H1 (cell line): ENCODE data around the gene IRF2BP2. TPM values are rescaled to one million over a fixed set of nuclear protein-coding genes. Genes with fewer than 3 reads are reported as not detected.

Source experiments
- CTCF ChIA-PET: fragments of 300-600 bp; sonication (Branson Sonifier 250); formaldehyde crosslinking; loops from one replicate; lab custom pipeline; 2021; ENCODE audit not compliant: partially characterized antibody; lab: Charles Lee
- POLR2A ChIA-PET: fragments of 300-600 bp; sonication (Branson Sonifier 250); formaldehyde crosslinking; loops from one replicate; lab custom pipeline; 2021; ENCODE audit warnings: inconsistent platforms; ENCODE audit not compliant: partially characterized antibody; lab: Charles Lee
- DNase-seq, 2 experiments: peaks; one replicate each; pipeline versions ENCODE4 v3.0.0 to v3.0.0-alpha.2; 2010 to 2022; ENCODE audit warnings: low spot score in 2 of 2, low read depth in 1 of 2, mixed read lengths in 1 of 2
- FAIRE-seq: peaks from 2 replicates; lab custom pipeline; 2011; peaks lifted over from hg19 to GRCh38; lab: Jason Lieb, UNC
- H2AFZ ChIP-seq: 2 replicates; pipeline ENCODE4 v1.8.1; 2012; ENCODE audit warnings: low read length, inconsistent platforms
- H2AK5ac ChIP-seq: 2 replicates; pipeline ENCODE4 v1.6.1; 2013; ENCODE audit warnings: low read depth, low read length
- H2BK120ac ChIP-seq: replicated peaks from 2 replicates; pipeline ENCODE3; 2013; ENCODE audit warnings: low read depth, low read length, inconsistent platforms
- H2BK12ac ChIP-seq: 2 replicates; pipeline ENCODE4 v1.6.1; 2013; ENCODE audit warnings: low read depth, low read length
- H2BK15ac ChIP-seq: 2 replicates; pipeline ENCODE4 v1.6.1; 2013; ENCODE audit warnings: low read length
- H2BK20ac ChIP-seq: 2 replicates; pipeline ENCODE4 v1.6.1; 2013; ENCODE audit warnings: low read length
- H2BK5ac ChIP-seq: 2 replicates; pipeline ENCODE4 v1.6.1; 2013; ENCODE audit warnings: low read depth, low read length
- H3K14ac ChIP-seq: 2 replicates; pipeline ENCODE4 v1.6.1; 2013; ENCODE audit warnings: inconsistent platforms; ENCODE audit not compliant: insufficient read length
- H3K18ac ChIP-seq: 2 replicates; pipeline ENCODE4 v1.6.1; 2013; ENCODE audit warnings: low read length; ENCODE audit errors: extremely low read depth
- H3K23ac ChIP-seq: 2 replicates; pipeline ENCODE4 v1.6.1; 2013; ENCODE audit warnings: inconsistent platforms; ENCODE audit not compliant: insufficient read length
- H3K23me2 ChIP-seq: 2 replicates; pipeline ENCODE4 v1.6.1; 2013; ENCODE audit warnings: low read depth, low read length
- H3K27ac ChIP-seq: 2 replicates; pipeline ENCODE4 v1.6.1; 2011; ENCODE audit warnings: low read depth, low read length, inconsistent platforms
- H3K27me3 ChIP-seq, 4 experiments: replicated peaks in 1 of 4; 1 replicate in 1 of 4; 2 replicates in 3 of 4; pipeline versions ENCODE4 v1.6.1 to v1.8.1; 2011 to 2013; ENCODE audit warnings: low read length in 3 of 4, mild to moderate bottlenecking in 3 of 4, inconsistent platforms in 2 of 4, mixed read lengths in 2 of 4, moderate library complexity in 1 of 4; ENCODE audit not compliant: control insufficient read depth in 3 of 4, insufficient read depth in 3 of 4; ENCODE audit errors: extremely low read depth in 1 of 4
- H3K36me3 ChIP-seq, 4 experiments: 2 replicates each; pipeline versions ENCODE4 v1.6.1 to v1.8.1; 2011 to 2013; ENCODE audit warnings: mild to moderate bottlenecking in 4 of 4, low read length in 3 of 4, moderate library complexity in 2 of 4, control low read depth in 1 of 4, inconsistent platforms in 1 of 4; ENCODE audit not compliant: insufficient read depth in 4 of 4, control insufficient read depth in 2 of 4
- H3K4ac ChIP-seq: replicated peaks from 2 replicates; pipeline ENCODE3; 2013; ENCODE audit warnings: low read length, low read depth, mixed read lengths, inconsistent platforms; ENCODE audit not compliant: insufficient read length
- H3K4me1 ChIP-seq, 4 experiments: replicated peaks in 1 of 4; 1 replicate in 1 of 4; 2 replicates in 3 of 4; pipeline versions ENCODE4 v1.6.1 to v1.8.1; 2011 to 2013; ENCODE audit warnings: low read length in 3 of 4, inconsistent platforms in 2 of 4, mixed read lengths in 1 of 4; ENCODE audit not compliant: insufficient read depth in 4 of 4, control insufficient read depth in 3 of 4
- H3K4me2 ChIP-seq, 2 experiments: 2 replicates each; pipeline versions ENCODE4 v1.6.1 to v1.8.1; 2011 to 2013; ENCODE audit warnings: low read depth in 2 of 2, low read length in 2 of 2, control low read depth in 1 of 2, inconsistent platforms in 1 of 2, mild to moderate bottlenecking in 1 of 2; ENCODE audit not compliant: insufficient read depth in 1 of 2
- H3K4me3 ChIP-seq, 4 experiments: fragments of 200-600, 300-600 bp in 1 of 4; sonication (generic), shearing (Covaris generic), sonication (Bioruptor Twin) in 1 of 4; 2 replicates each; pipeline versions ENCODE4 v1.5.1 to v1.8.1; 2011 to 2016; ENCODE audit warnings: low read length in 4 of 4, low read depth in 3 of 4, control low read depth in 2 of 4, inconsistent platforms in 2 of 4, mild to moderate bottlenecking in 2 of 4, mixed read lengths in 1 of 4, moderate library complexity in 1 of 4; ENCODE audit not compliant: insufficient read depth in 2 of 4; ENCODE audit errors: extremely low read depth in 1 of 4
- H3K56ac ChIP-seq: replicated peaks from 2 replicates; pipeline ENCODE3; 2013; ENCODE audit warnings: low read depth, mild to moderate bottlenecking, mixed read lengths, low read length, inconsistent platforms; ENCODE audit not compliant: insufficient read length
- H3K79me1 ChIP-seq: 2 replicates; pipeline ENCODE4 v1.6.1; 2013; ENCODE audit warnings: low read depth, low read length, control low read depth
- H3K79me2 ChIP-seq, 2 experiments: 2 replicates each; pipeline versions ENCODE4 v1.6.1 to v1.8.1; 2012 to 2013; ENCODE audit warnings: low read length in 2 of 2, mild to moderate bottlenecking in 2 of 2, inconsistent platforms in 1 of 2; ENCODE audit not compliant: insufficient read depth in 2 of 2, control insufficient read depth in 1 of 2
- H3K9ac ChIP-seq, 4 experiments: replicated peaks in 1 of 4; 1 replicate in 1 of 4; 2 replicates in 3 of 4; pipeline versions ENCODE4 v1.6.1 to v1.8.1; 2011 to 2013; ENCODE audit warnings: low read depth in 3 of 4, low read length in 3 of 4, control low read depth in 2 of 4, mild to moderate bottlenecking in 2 of 4, moderate library complexity in 2 of 4, inconsistent platforms in 1 of 4; ENCODE audit errors: extremely low read depth in 1 of 4
- H3K9me3 ChIP-seq, 2 experiments: 2 replicates each; pipeline versions ENCODE4 v1.6.1 to v1.8.1; 2012 to 2013; ENCODE audit warnings: mild to moderate bottlenecking in 2 of 2, moderate library complexity in 2 of 2, control low read depth in 1 of 2, inconsistent platforms in 1 of 2, low read depth in 1 of 2, low read length in 1 of 2, mixed read lengths in 1 of 2; ENCODE audit not compliant: insufficient read depth in 2 of 2
- H4K20me1 ChIP-seq, 2 experiments: replicated peaks in 1 of 2; 2 replicates each; pipeline versions ENCODE3 to v1.8.1; 2011 to 2013; ENCODE audit warnings: inconsistent platforms in 2 of 2, low read length in 2 of 2, mild to moderate bottlenecking in 1 of 2; ENCODE audit not compliant: insufficient read depth in 2 of 2, control insufficient read depth in 1 of 2
- H4K5ac ChIP-seq: 2 replicates; pipeline ENCODE4 v1.6.1; 2013; ENCODE audit warnings: low read length, low read depth, mixed read lengths, inconsistent platforms; ENCODE audit not compliant: insufficient read length
- H4K8ac ChIP-seq: 2 replicates; pipeline ENCODE4 v1.8.0; 2013; ENCODE audit warnings: mild to moderate bottlenecking, moderate library complexity, low read length, inconsistent platforms; ENCODE audit not compliant: insufficient read depth; ENCODE audit errors: extremely low read depth
- H4K91ac ChIP-seq: replicated peaks from 2 replicates; pipeline ENCODE3; 2013; ENCODE audit warnings: low read length, mixed read lengths, inconsistent platforms; ENCODE audit not compliant: insufficient read length
- CHD1 ChIP-seq: IDR thresholded peaks from 2 replicates; pipeline ENCODE4 v1.6.1; 2012; ENCODE audit warnings: low read depth, low read length, improper control_type of control experiment
- WGBS, 2 experiments: shearing (Covaris generic) in 1 of 2; methylation state at CpG; one replicate each; pipeline versions ENCODE4 v1.1.6 to v1.1.7; 2013 to 2015; ENCODE audit warnings: low lambda C conversion rate in 2 of 2, mixed read lengths in 2 of 2, inconsistent platforms in 1 of 2, low coverage in 1 of 2, missing lambda C conversion rate in 1 of 2; ENCODE audit not compliant: insufficient replicate concordance in 2 of 2, insufficient coverage in 1 of 2, insufficient read length in 1 of 2; ENCODE audit errors: extremely low coverage in 1 of 2, missing lambda C conversion rate in 1 of 2; 5-methylcytosine and 5-hydroxymethylcytosine counted together
- polyA plus RNA-seq, 7 experiments: library from polyadenylated mRNA; depleted of rRNA in 3 of 7; stranded (reverse) in 5 of 7; unstranded in 2 of 7; fragments of >200 nt in 5 of 7; fragments of 200-250 nt in 2 of 7; gene quantifications; 1 replicate in 5 of 7; 2 replicates in 1 of 7; 4 replicates in 1 of 7; pipeline versions ENCODE4 v1.2.1 to v1.2.3, GENCODE V29; 2011 to 2013; ENCODE audit warnings: missing spikeins in 2 of 7, mixed read lengths in 2 of 7
- total RNA-seq: library from RNA; stranded (reverse); fragmentation: NEBNext Ultra II Directional; extraction: Animal tissue kit (Norgen Biotek cat#: 25700); gene quantifications from 2 replicates; pipeline ENCODE4 v1.2.1, GENCODE V29; 2021

IRF2BP2 gene
- total and polyA plus RNA-seq, 2 of the 8 experiments (the other 6 are each of a cell fraction or from before 2014, with no cell fraction given), result 24.9 to 67.5 TPM

GRCh38 chr1:234605399-234605982 is 4.5 kb downstream of the IRF2BP2 start:
- Histone ChIP-seq H4K20me1 (peaks cover 18 to 32% of the 10 kb centered on the region in 2 experiments), H3K4me1 (peaks cover 10 to 26% (median 19%) of the 10 kb centered on the region in 4 experiments)

More at GRCh38 chr1:234605399-234605982, 4.5 kb downstream of the IRF2BP2 start:
- POLR2A ChIA-PET, result no interaction called here
- Histone ChIP-seq H2AK5ac (no peak overlapping the region), H2BK12ac (no peak overlapping the region), H3K14ac (no peak overlapping the region), H2BK15ac (no peak overlapping the region), H3K27ac (no peak overlapping the region), H3K18ac (no peak overlapping the region), H4K8ac (no peak overlapping the region), H3K27me3 (no peaks in the 10 kb centered on the region), H3K56ac (no peak overlapping the region), H4K91ac (no peak overlapping the region), H4K5ac (no peak overlapping the region), H2BK120ac (no peak overlapping the region), H2BK20ac (no peak overlapping the region), H3K4ac (no peak overlapping the region), H3K23ac (no peak overlapping the region), H3K9ac (no peak overlapping the region), H3K9me3 (no peaks in the 10 kb centered on the region), H3K79me2 (peaks cover 28 to 72% of the 10 kb centered on the region in 2 experiments), H3K36me3 (peaks cover 3 to 40% (median 11%) of the 10 kb centered on the region in 4 experiments), H3K4me3 (peak overlapping the region; percentile 15 to 74 (median 50); a peak in 5 of 8 replicates), H3K23me2 (peaks cover 14% of the 10 kb centered on the region; the same call in 1 of the 2 replicates), H2AFZ (no peak overlapping the region), H3K79me1 (no peaks in the 10 kb centered on the region), H2BK5ac (no peak overlapping the region), H3K4me2 (peak overlapping the region; percentile 85 to 89)
- CTCF ChIA-PET, result interaction anchor here (1.0 to 2.4 kb wide), 5 partner anchors 13 to 488 kb away, joined by 3 to 8 read pairs (median 5); no protein-coding TSS in a partner anchor
- DNase-seq (no peak), FAIRE-seq (no peak)
- WGBS, 2 experiments, result 78% methylated on average over 3 of the region's 3 CpGs; no CpG with 5 or more reads in 1 of the 2 experiments
- TF ChIP-seq CHD1, result no peak
